HG02938 (cell line): ENCODE results near the gene NAALADL1.

Experiments used
- ATAC-seq: cut with Tn5 transposase; IDR thresholded peaks from one replicate; pipeline ENCODE4 v1.9.1; 2021; ENCODE audit warnings: mild to moderate bottlenecking, moderate library complexity; ENCODE audit not compliant: unreplicated experiment

NAALADL1 gene

GRCh38 chr11:65083134-65083833, 24.9 kb upstream of the NAALADL1 start:
- peak; percentile 27 for ATAC-seq

- ATAC-seq = no peak
These were observed 20.5 kb upstream of the NAALADL1 start for GRCh38 chr11:65078786-65079342.

DNA sequence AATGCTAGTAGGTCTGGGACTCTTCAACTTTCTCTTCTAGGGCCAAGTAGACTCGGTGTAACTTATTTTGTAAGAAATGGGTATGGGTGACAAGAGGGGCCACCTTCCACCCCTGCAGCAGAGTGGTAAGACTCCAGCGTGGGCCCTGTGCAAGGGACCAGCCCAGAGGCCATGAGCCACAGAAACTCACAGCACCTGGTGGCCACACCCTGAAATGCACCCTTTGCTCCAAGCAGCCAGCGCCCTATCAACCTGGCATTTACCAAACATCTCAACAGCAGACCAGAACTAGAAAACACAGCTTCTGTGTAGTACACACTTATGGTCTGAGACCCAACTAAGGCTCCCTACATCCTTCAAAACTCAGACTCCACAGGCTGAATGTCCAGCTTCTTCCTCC, 19.8 kb upstream of the NAALADL1 start:
- no peak for ATAC-seq

GRCh38 chr11:65077451-65077850, 19.1 kb upstream of the NAALADL1 start:
- no peak for ATAC-seq

DNA sequence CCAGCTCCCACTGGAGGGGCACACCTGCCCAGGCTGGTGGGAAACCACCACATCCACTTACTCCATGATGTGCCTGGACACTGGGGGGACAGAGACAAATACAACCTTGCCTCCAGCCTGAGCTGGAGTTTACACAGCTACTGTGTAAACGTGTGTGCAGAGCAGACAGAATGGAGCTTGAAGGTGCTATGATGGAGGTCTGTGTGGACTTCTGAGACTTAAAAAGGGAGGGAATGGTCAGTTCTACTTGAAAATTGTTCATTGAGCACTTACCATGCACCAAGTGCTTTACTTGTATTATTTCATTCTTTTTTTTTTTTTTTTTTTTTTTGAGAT, 14.2 kb upstream of the NAALADL1 start:
- no peak for ATAC-seq

- no peak for ATAC-seq
These were observed 13.7 kb upstream of the NAALADL1 start for GRCh38 chr11:65071907-65072630.

- ATAC-seq = no peak
These were observed 10.9 kb upstream of the NAALADL1 start for GRCh38 chr11:65069217-65069616.

DNA sequence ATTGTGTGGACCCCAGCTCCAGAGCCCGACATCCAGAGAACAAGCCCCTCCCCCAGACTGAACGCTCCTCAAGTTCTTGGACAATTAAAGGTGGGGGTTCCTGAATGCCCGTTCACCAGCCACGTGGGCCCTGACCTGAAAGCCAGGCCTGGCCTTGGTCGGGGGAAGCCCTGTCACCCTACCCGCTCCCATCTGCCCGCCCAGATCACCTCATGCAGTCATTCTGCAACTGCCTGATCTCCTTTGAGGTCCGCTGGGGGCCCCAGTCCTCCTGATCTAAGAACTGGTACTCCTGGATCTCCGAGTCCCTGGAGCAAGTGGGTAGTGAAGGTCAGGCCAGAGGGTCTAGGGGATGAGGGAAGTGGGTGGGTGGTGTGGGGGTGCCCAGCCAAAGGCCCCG, 9.1 kb upstream of the NAALADL1 start:
- no peak for ATAC-seq

DNA sequence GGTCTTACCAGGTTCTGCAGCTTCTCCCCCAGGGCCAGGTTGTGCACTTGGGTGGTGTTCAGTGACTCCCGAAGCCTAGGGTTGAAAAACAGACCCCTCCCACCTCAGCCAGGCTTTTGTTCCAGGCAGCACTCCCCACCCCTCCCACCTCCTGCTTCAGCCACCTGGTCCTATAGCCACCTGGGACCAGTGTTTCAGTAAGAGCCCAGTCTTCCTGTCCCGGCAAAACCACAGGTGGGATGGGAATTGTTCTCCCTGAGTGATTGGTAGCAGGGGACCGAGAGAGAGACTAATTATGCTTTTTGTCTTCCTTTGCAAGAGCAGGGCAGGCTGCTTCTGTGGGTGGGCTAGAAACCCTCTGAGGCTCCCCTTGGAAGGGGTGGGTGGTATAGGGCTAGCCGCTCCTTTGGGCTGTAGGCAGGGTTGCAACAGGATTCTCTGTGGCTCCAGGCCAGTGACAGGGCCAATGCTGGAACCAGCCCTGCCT, 8.5 kb upstream of the NAALADL1 start:
- no peak for ATAC-seq

GRCh38 chr11:65066315-65066714, 8.0 kb upstream of the NAALADL1 start:
- no peak for ATAC-seq

GRCh38 chr11:65065851-65066250, 7.5 kb upstream of the NAALADL1 start:
- ATAC-seq = no peak

DNA sequence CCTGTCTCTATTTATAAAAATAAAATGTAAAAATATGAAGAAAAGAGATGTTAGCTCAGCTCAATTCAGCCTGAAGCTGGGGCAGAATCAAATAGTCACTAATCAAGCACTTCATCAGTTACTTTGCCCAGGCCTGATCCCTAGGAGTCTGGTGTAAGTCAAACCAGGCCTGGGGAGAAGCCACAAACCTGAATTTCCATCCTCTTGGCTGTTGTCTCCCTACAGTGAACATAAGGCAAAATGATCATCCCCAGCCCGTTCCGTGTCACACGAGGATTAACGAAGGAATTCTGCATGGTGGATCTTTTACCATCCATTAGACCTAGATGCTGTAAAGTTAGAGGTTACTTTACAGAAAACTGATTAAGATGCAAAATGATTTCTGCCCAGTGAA, 6.5 kb upstream of the NAALADL1 start:
- no peak for ATAC-seq

DNA sequence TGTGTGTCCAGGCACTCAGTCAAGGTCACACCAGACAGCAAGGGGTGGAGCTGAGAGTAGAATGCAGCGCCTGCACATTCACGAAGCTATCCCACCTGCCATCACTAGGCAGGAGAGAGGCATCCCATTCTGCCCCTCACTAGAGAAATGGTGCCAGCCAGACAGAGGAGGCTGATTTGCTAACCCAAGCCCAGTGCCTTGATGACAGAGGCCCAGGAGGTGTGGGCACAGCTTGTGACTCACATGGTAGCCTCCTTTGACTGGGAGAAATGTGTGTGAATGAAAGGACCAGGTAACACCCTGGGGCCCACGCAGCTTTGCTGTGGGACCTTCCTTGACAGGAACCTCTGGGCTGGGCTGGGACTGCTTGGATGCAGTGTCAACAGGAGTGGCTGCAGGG, 5.2 kb upstream of the NAALADL1 start:
- no peak for ATAC-seq

DNA sequence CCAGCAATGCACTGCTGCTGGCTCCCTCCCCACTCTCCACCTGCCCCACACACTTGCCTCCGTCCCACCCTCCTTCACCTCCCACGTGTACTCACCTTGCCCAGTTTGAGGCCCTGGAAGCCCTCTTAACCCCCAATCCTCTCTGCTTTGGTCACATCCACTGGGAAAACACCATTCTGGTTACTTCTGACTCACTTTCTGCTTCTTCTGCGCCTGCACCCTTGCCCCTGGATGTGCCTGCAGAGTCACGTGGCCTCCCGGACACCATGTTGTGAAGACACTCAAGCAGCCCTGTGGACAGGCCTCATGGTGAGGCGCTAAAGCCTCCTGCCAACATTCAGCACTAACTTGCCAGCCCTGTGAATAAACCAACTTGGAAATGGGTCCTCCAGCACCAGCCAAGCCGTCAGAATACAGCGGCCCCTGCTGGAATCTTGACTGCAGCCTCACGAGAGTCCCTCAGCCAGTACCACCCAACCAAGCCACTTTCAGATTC, 2.6 kb upstream of the NAALADL1 start:
- ATAC-seq = no peak

GRCh38 chr11:65059959-65060824, 1.8 kb upstream of the NAALADL1 start:
- no peak for ATAC-seq

DNA sequence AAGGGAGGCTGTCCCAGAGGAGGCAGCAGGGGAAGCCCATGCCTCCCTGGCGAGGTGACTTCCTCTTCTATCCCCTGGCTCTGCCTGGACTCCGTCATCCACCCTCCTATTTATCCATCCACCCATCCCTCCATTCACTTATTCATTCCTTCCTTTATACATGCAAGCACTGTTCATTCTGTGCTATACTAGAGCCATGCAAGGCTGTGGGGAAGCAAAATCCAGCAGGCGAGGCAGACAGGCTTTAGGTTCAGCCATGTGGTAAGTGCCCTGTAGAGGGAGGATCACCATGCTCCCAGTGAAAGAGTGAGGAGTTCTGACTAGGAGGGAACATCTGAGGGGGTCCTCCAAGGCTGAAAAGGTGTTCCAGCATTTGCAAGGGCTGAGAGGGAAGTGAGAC, 1.2 kb upstream of the NAALADL1 start:
- ATAC-seq = no peak

DNA sequence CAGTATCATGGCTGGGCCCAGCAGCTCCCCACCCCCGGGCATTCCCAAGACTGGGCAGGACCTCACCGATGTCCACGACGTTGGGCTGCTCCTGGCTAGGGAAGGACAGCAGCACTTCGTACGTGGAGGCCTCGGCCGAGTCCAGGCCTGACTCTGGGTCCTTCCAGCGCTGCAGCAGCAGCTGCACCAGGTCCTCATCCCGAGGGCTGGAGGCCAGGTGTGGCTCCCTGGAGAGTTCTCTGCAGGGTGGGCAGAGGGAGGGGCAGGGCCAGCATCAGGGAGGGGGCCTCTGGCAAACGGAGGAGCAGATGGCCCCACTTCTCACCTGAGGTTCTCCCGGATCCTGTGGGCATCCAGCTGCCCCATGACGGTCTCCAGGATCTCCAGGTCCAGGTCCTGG, 341 bp downstream of the NAALADL1 start:
- no peak for ATAC-seq

- no peak for ATAC-seq
These were observed 827 bp downstream of the NAALADL1 start for GRCh38 chr11:65057526-65057925.

- ATAC-seq = no peak
These were observed 1.4 kb downstream of the NAALADL1 start for GRCh38 chr11:65056999-65057398.

- no peak for ATAC-seq
These were observed 2.8 kb downstream of the NAALADL1 start for GRCh38 chr11:65055538-65055937.

- ATAC-seq = no peak
These were observed 4.4 kb downstream of the NAALADL1 start for GRCh38 chr11:65053827-65054508.
